Hematopoietic multipotent progenitor cell (in vitro differentiated cells): ENCODE results near the gene SLC17A7. TPM values are rescaled to one million over a fixed set of nuclear protein-coding genes. Genes with fewer than 3 reads are reported as not detected.

Experiments used
- DNase-seq, 3 donors: peaks; one replicate each; pipeline ENCODE4 v3.0.0-alpha.2; 2011 to 2015; ENCODE audit warnings: low read depth in 2 of 3, low spot score in 2 of 3
- total RNA-seq: library from RNA; depleted of rRNA; stranded (reverse); fragments of >200 nt; gene quantifications from one replicate; pipeline ENCODE4 v1.2.3, GENCODE V29; 2012

SLC17A7 gene
- total RNA-seq, 1 donor = not detected

DNA sequence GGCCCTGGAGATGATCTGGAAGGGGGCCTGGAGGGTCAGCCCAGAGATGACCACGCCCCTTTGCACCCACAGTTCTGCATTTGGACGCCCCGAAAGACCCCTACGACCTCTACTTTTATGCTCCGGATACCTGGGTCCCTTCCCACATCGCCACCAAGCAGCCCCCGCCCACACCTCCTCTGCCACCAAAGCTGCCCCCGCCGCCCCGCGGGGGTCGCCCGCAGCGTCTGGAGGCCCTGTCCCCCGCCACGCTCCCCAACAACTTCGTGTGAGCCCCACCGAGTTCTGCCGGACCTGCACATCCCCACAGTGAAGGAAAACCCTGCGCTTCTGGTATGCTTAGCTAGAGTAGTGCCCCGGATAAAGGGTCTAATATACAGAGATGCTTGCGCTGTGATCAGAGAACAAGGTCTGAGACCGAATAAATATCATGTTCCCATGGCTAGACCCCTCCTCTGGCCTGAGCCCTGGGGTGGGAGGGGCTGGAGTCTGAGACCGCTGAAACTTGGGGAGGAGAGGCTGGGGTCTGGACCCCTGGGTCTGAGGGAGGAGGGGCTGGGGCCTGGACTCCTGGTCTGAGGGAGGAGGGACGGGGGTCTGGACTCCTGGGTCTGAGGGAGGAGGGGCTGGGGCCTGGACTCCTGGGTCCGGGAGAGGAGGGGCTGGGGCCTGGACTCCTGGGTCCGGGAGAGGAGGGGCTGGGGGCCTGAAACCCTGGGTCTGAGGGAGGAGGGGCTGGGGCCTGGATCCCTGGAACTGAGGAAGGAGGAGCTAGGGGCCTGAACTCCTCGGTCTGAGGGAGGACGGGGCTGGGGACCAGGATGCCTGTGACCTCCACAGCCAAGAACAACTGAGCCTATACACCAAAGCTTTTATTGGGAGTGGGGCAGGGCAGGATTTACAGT is 12.5 kb downstream of the SLC17A7 start:
- no peak for DNase-seq

DNA sequence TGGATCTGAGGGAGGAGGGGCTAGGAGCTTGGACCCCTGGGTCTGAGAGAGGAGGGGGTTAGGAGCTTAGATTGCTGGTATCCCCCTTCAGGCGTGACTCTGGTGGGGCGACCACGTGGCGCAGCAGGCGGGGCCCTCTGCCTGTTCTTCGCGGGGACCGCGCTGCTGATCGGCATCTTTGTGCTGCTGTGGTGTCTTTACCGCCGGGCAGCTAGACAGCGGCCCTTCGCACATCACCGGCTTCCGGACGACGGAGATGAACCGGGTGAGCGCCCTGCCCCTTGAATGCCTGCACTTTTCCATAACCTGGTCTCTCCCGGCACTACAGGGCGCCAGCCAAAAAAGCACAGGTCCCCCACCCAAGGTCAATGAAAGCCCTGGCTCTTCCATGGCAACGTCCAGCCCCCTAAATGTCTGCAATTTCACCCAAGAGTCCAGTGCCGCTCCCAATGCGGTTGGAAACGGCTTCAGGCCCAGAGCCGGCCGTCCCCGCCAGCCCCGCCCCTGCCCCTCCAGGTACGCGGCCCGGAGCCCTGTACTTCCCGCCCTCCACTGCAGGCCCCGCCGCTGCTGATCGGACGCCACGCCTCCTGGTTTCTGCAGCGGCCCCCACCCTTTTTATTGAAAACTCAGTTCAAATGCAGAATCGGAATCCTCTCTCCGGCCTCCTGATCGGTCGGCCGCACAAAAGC is 13.3 kb downstream of the SLC17A7 start:
- no peak for DNase-seq

DNA sequence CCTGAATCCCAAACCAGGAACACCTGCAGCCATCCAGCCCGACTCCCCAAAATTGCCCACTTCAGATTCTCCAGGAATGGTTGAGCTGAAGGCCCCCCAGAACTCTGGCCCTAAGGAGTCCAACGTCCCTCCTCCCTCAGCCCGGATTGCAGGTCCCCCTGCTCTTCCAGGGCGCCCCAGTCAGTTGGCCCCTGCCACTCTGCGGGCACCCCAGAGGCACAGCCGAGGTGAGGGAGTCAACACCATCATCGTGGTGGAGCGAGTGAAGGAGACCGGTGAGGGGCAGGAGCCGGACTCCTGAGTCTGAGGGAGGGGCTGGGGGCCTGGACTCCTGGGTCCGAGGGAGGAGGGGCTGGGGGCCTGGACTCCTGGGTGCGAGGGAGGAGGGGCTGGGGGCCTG is 14.0 kb downstream of the SLC17A7 start:
- no peak for DNase-seq

DNA sequence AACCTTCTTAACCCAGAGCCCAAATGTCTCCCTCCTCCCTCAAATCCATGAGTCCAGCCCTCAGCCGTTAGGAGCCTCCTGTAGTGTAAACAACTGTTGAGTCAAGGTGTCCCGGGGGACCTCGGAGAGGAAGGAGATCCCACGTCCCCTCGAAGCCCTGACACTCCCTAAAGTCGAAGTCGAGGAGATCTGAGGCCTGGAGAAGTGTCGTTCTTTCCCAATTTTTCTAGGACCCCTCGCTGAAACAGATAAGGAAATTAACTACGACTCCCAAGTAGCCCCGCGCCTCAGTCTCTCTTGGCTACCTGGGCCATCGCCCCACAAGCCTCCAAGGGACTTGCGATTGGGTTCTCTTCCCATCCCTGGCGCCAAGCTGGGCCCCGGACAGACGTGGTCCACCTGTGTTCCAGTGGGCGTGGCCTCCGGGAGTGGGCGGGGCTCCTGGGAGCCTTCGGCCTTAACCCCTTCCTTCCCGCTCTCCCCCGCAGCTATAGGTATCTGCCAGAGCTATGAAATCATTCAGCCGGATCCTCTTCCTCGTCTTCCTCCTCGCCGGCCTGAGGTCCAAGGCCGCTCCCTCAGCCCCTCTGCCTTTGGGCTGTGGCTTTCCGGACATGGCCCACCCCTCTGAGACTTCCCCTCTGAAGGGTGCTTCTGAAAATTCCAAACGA is 15.3 kb downstream of the SLC17A7 start:
- no peak for DNase-seq

DNA sequence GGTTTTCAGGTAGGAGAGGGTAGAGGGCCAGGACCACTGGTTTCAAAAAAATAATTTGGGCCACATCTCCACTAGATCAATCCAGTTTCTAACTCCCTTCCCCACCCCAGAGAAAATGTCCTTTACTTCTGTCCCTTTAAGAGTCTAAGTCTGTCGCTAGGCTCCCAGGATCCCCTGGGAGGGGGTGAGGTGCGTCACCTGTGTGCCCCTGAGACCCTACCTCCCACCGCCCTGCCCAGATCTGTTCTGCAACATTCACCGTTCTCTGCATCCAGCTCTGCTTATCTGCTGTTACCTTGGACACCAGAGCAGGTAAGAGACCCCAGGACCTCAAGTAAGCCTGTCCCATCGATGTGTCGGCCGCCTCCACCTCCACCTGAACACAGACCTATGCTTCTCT is 16.1 kb downstream of the SLC17A7 start, which contains the start of gene GFY:
TSS of gene GFY (plus strand) at position 211 of the 400 bp plus-strand sequence. CDS start 1,043 bp downstream, outside the sequence.
- no peak for DNase-seq

DNA sequence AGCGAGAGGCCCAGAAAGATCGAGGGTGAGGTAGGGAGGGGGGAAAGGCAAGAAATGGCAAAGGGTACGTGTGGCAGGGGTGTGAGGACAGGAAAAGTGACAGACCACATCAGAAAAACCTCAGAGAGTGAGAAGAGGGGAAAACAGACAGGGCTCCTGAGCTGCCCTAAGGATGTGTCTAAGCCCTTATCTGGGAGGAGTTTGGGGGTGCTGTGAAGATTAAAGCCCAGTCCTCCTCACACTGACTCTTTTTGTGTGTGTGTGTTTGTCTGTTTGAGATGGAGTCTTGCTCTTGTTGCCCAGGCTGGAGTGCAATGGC is 17.4 kb downstream of the SLC17A7 start:
- DNase-seq = no peak

DNA sequence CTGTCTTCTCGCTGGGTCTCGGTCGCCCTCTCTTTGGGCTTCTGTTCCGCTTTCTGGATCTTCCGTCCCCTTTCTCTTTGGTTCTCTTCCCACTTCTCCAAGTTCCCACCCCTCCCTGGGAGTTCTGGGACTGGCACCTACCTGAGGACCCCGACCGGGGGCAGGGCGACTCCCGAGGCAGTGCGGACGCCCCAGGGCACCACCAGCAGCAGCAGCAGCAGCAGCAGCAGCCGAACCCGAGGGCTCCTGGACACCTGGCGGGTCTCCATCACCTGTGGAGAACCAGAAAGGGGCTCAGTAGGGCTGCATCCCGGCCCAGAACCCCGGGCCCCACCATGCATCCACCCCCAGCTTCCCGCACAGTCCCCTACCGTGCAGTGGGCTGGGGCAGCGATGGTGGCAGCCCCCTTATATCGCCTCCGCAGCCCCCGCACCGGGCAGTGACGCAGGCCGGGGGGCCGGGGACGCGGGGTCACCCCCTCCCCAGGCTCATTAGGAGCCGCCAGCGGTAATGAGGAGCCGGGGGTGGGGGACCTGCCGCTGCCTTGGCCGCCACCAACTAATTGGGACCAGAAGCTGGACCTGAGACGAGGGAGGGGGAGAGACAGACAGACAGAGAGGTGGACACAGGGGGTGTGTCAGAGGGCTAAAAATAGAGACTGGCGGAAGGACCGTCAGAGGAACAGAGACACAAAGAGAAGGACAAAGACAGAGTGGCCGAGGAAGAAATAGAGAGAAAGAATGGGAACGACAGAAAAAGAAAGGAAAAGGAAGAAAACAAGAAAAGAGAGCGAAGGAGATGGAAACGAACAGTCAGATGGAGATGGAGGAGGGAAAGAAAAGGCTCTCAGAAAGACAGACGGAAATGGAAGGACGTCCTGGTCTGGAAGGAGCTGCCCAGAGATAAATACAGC is 18.0 kb downstream of the SLC17A7 start, which contains the start of gene PTH2:
TSS of gene PTH2 (minus strand) at position 371 of the 914 bp plus-strand sequence. CDS start at position 269, 102 bp downstream.
- no peak for DNase-seq

DNA sequence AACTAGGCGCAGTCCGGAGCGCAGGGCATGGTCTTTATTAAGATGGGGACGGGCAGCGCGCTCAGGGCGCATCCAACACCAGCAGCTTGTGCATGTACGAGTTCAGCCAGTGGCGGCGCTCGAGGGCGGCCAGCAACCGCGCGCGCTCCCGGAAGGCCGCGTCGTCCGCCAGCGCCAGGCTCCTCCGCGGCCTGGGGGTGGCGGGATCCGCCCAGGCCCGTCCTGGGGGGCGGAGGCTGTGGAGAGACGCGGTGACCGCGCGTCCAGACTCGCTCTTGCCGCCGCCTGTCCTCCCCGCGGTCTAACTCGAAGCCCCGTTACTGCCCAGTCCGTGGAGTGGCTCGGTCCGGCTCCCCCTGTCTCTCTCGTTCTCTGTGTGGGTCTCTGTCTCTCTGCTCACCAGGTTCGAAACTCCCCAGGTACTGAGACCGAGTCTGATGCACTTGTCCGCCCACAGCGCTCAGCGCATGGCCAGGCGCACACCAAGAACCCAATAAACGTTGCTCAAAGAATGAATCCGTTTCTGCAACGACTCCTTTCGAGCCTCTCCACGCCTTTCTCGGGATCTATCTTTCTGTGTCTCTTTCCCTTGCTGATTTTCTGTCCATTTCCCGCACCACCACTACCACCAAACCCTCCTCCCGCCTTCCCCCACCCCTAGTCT is 18.8 kb downstream of the SLC17A7 start:
- peak in 1 of 3 donors; percentile 59 for DNase-seq

DNA sequence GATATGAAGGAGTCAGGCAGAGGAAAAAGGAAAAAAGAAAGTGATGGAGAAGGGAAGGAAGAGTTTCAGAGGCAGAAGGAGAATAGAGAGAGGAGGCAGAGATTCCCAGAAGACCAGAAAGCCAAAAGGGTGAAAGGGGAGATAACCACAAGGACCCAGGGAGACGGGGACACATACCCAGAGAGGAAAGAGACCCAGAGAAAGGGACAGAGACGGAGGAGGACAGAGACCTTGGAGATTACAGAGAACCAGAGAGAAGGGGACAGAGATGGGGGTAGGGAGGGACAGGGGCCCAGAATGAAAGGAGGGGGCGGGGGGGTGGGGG is 19.5 kb downstream of the SLC17A7 start:
- no peak for DNase-seq

DNA sequence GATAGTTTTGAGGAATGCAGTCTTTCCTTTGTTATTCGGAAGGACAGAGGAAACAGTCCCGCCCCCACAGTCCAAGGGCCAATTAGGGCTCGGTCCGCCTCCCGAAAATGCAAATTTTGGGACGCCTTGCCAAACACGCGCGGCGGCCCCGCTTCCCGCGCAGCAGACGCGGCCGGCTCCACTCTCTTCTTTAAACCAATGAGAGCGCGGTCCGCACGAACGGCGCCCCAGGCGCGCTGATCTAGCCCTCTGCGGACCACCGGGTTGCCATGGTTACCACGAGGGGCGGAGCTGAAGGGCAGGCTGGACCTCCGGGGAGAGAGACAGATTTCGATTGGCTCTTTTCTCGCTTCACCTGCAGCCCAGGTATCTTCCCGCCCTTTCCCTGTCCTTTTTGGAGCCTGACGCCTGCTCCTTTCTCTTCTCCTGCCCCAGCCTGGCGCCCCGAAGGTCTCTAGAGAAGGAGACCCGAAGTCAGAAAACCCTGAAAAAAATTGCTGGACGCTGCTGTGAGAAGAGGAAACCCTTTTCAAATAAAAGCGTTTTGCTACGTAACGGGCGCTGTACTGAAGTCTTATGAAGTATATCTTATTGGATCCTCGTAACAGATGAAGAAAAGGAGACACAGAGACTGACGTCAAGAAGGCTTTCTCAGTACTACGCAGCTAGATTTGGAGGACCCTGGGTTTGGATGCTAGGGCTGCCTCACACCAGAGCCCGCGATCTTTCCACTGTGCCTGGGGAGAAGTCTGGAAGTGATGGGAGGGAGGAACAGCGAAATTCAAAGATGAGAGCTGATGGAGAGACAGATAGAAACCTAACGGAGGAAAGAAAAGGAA is 20.1 kb downstream of the SLC17A7 start:
- DNase-seq = peak in 2 of 3 donors; percentile 63 to 67

DNA sequence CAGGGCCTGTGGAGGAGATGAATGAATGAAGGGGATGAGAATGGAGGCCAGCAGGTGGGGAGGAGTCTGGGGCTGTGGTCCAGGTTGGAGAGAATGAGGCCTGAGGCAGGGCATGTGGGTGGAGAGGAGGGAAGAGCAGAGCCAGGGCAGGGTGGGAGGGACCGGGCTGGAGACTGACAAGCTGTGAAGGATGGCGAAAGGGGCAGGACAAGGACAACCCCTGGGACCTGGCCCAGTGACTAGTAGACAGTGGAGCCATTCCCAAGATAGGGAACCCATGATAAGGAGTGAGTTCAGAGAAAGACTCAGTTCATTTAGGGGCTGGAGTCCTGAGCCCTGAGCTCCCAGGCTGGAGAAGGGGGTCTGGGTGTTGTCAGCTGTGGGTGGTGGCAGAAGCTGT is 21.1 kb downstream of the SLC17A7 start:
- DNase-seq = no peak

DNA sequence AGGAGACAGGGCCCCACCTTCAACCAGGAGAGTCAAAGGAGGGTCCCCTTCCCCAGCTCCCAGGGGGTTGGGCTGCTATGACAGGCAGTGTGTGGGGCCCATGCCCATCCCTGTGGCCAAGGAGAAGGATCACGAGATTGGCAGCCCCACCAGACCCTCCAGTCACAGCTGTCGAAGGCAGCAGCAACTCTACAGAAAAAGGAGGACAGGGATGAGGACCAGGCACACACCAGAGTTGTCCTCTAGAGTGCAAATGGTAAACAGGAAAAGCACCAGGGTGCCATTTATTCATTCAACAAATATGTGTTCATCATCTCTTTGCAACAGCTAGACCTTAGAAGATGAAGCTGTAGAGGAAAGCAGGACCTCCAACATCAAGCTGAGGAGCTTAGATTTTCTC is 22.2 kb downstream of the SLC17A7 start:
- DNase-seq = no peak

DNA sequence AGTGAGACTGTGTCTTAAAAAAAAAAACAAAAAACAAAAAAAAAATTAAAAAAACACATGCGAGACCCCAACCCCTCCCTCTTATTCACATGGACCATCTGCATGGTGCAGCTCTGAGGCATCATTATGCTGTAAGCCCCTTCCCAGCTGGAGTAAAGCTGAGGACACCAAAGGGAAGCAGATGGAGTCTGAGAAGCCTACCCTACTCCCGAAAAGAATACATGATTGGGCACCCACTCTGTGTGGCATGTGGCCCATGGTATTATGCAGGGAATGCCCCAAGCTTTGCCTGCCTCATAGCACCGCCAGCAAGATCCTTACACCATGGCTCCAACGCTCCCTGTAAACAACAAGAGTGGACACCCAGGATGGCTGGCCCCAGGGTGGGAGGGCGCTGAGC is 22.8 kb downstream of the SLC17A7 start:
- DNase-seq = no peak

DNA sequence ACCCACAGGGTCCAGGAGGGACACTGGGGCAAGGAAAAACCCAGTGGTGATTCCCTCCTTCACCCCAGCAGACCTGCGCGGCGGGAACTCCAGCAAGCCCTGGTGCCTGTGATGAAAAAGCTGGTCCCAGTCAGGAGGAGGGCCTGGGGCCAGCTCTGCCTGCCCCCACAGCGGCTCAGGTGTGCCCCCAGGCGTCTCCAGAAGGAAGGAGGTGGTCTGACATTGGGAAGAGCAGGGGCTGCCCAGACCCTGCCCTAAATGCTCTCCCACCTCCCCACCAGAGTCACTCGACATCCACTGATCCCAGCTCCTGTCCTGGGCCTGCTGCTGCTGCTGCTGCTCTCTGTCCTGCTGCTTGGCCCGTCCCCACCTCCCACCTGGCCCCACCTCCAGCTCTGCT is 24.2 kb downstream of the SLC17A7 start:
- DNase-seq = no peak

DNA sequence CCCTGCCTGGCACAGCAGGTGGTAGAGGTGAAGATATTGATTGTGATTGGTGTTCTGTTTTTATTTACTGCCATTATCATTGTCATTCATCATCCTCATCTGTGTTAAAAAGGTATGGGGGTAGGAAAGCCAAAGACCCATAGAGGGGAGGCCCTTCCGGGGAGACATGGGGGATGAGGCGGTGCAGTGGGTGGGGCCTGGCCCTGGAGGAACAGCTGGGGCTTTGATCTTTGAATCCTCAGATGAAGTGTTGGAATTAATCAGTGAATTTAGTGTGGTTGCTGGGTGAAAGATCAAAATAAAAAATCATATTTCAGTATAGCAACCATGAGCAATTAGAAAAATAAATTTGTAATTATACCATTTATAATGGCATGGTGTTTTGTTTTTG is 25.5 kb downstream of the SLC17A7 start:
- DNase-seq = no peak

DNA sequence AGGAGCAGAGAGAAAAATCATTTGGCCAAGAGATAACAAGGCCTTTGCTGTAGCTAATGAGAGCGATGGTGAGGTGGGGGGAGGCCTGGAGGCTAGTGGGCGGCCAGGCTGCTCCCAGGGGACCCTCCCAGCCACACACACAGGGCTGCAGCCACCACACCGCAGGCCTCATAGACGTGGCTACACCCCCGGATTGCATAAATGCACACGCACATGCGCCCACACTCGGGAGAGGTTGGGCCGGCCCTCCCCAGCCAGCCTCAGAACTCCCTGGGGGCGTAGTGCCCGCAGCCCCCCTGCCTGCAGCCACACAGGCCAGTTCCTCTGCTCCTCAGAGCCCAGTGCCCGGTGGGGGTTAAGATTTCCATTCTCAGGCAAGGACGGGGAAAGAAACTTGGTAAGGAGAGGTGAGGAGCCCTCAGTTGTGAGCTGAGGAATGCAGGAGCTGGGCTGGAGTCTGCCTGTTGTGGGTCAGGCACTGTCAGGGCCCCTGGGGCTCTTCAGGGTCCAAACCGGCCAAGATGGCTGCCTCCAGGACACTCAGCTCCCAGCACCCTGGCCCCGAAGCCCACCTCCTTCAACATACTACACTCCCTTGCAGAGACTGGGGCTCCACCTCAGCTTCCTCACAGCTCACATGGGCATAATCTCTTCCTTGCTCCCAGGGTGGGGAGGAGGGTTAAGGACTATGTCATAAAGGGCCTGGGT is 26.1 kb downstream of the SLC17A7 start:
- no peak for DNase-seq

DNA sequence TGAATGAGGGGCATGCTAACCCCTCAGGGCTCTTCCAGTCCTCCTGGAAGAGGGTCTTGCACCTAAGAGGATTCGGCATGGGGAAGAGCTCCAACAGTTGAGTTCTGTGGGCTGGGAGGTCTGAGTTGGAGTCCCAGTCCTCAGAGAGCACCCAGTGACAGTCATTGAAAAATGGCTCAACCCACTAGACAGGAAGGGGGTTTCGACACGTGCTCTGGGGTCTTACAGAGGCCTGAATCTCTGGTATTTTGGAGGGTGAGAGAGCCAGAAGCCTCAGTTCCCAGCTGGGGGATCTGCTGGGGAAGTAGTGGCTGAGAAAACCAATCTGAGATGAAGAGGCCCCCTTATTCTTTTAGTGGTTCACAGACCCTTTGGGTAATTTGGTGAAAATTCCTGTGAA is 27.1 kb downstream of the SLC17A7 start:
- DNase-seq = no peak

DNA sequence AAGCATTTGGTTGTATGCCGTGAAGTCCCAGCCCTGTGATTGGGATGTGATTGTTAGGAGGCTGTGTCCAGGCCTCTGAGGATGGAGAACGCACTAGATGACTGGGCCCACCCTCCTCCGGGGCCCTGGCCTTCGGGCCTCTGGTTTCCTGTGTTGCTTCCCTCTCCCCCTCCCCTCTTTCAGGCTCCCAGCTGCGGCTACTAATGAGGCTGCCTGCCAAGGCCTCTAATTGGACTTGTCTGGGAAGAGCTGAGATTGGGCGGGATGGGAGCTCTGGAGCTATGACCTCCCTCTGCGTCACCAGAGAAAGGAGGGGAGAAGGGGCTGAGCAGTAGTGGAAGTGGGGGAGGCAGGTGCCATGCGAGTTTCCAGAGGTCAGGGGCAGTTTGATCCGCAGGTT is 28.0 kb downstream of the SLC17A7 start:
- no peak for DNase-seq
